GM19351 (cell line): Measurements from ENCODE around the gene SSX2B.
"Not testable (repeated sequence)": the region's sequence is repeated elsewhere in the genome, so short reads cannot be mapped to it uniquely, and the experiment has no call there.

Experiments used
- ATAC-seq: cut with Tn5 transposase; IDR thresholded peaks from one replicate; pipeline ENCODE4 v1.9.1; 2021; ENCODE audit warnings: mild to moderate bottlenecking, moderate library complexity; ENCODE audit not compliant: unreplicated experiment

SSX2B gene, protein sequence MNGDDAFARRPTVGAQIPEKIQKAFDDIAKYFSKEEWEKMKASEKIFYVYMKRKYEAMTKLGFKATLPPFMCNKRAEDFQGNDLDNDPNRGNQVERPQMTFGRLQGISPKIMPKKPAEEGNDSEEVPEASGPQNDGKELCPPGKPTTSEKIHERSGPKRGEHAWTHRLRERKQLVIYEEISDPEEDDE

DNA sequence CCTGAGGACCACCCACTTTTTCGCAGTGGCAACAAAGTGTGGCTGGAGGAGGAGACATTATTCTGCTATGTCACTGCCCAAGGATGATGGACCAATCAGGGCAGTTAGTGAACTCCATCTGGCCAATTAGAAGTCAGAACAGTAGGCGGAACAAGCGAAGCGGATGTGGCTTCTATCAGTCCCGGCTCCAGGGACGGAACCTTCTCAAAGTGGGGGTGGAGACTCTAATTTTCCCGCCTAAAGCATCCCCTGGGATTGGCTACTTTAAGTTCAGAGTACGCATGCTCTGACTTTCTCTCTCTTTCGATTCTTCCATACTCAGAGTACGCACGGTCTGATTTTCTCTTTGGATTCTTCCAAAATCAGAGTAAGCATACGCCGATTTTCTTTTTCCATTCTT lies at the start of gene SSX2B:
Gene SSX2B (plus strand): TSS at position 301 of the 400 bp plus-strand sequence. CDS start 1,429 bp downstream, outside the sequence.
- not testable (repeated sequence) for ATAC-seq

DNA sequence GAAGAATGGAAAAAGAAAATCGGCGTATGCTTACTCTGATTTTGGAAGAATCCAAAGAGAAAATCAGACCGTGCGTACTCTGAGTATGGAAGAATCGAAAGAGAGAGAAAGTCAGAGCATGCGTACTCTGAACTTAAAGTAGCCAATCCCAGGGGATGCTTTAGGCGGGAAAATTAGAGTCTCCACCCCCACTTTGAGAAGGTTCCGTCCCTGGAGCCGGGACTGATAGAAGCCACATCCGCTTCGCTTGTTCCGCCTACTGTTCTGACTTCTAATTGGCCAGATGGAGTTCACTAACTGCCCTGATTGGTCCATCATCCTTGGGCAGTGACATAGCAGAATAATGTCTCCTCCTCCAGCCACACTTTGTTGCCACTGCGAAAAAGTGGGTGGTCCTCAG lies 44.0 kb upstream of the SSX2B start, which contains the start of gene SSX2:
Gene SSX2 (minus strand): TSS at position 101 of the 400 bp plus-strand sequence. CDS start 1,429 bp downstream, outside the sequence.
- ATAC-seq: not testable (repeated sequence)

DNA sequence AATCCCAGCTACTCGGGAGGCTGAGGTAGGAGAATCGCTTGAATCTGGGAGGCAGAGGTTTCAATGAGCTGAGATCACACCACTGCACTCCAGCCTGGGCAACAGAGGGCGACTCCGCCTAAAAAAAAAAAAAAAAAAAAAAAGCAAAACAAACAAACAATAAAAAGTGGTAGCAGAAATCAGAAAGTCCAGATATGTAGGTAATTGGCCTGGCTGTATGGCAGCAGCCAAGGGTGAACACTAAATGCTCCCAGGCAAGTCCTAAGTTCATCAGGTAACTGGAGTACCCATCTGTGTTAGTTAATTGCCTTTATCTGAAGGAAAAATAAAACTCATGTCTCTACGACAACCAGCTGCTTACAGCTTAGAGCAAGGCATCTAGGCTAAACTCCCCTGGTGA lies 14.9 kb downstream of the SSX2B start:
- ATAC-seq: not testable (repeated sequence)

DNA sequence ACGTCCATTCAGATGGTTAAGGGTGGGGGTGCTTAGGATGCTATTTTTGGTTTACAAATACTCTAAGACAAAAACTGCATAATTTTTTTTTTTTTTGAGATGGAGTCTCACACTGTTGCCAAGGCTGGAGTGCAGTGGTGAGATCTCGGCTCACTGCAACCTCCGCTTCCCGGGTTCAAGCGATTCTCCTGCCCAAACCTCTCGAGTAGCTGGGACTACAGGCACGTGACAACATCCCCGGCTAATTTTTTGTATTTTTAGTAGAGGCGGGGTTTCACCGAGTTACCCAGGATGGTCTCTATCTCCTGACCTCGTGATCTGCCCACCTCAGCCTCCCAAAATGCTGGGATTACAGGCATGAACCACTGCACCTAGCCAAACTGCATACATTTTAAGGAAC lies 22.5 kb downstream of the SSX2B start:
- not testable (repeated sequence) for ATAC-seq

DNA sequence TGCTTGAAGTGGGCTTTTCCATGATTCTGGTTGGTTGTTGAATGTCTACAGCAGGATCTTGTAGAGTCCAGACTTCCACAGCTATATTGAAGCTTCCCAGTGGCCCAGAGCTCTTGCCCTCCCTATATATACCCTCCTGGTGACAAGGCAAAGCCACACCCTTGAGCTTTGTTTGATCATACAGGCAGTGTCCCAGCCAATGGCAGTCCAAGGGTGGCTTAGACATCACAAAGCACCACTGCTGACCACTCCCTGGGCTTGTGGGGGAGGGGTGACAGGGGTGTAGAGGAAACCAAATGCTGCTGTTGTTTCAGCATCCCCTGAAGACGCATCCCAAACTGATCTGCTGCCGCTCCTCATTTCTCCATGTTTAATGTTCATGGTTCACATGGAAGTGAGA lies 46.3 kb downstream of the SSX2B start, which contains the start of gene SPANXN5:
Gene SPANXN5 (minus strand): TSS at position 101 of the 400 bp plus-strand sequence. CDS start 79 bp downstream, at position 22.
- not testable (repeated sequence) for ATAC-seq

DNA sequence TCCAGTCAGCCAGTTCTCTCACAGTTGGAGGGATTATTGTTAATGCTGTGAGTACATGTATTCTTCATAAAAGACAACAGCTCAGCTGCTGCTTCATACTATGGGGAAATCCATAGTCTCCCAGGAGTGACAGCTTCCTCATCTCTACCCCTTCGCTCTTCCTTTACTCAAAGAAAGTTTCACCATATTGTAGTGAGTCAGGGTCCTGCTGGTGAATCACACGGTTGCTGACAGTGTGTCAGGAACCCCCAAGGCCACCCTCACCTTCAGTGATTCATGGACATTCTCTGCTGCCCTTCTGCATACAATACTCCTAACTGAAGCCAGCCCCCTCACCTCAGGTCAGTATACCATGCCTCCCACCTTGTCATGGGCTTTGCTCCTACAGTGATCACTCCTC lies 53.8 kb downstream of the SSX2B start:
- not testable (repeated sequence) for ATAC-seq
